Left ventricle myocardium inferior (tissue), 1 donor: Measurements from ENCODE around the gene EAF1. TPM values are rescaled to one million over a fixed set of nuclear protein-coding genes. Genes with fewer than 3 reads are reported as not detected.

ENCODE experiments used
- DNase-seq: peaks from one replicate; pipeline ENCODE4 v3.0.0-alpha.2; 2020
- H3K27ac ChIP-seq: fragments of 200-600 bp; replicated peaks from 2 replicates; pipeline ENCODE4 v1.8.0; 2021
- H3K27me3 ChIP-seq: fragments of 200-600 bp; 2 replicates; pipeline ENCODE4 v1.8.0; 2021; ENCODE audit warnings: low read depth
- H3K36me3 ChIP-seq: fragments of 200-600 bp; 2 replicates; pipeline ENCODE4 v1.8.0; 2021
- H3K4me1 ChIP-seq: fragments of 200-600 bp; 2 replicates; pipeline ENCODE4 v1.8.0; 2021
- H3K4me3 ChIP-seq: fragments of 200-600 bp; 2 replicates; pipeline ENCODE4 v1.8.0; 2021; ENCODE audit warnings: mild to moderate bottlenecking, moderate library complexity
- H3K9me3 ChIP-seq: fragments of 200-600 bp; replicated peaks from 2 replicates; pipeline ENCODE4 v1.8.0; 2021
- intact Hi-C: fragments of 100-400 bp; cut with micrococcal nuclease; formaldehyde crosslinking; loops from one replicate; pipeline ENCODE4 v1.11.0; 2022
- total RNA-seq: library from RNA; stranded (reverse); fragmentation: NEBNext Ultra II Directional; extraction: Animal tissue kit (Norgen Biotek cat#: 25700); gene quantifications from one replicate; pipeline ENCODE4 v1.2.1, GENCODE V29; 2021
- TF ChIP-seq, protein P1 (sequence below): fragments of 200-600 bp; IDR thresholded peaks from 2 replicates; pipeline ENCODE4 v1.8.0; 2021; ENCODE audit warnings: antibody characterized with exemption, mild to moderate bottlenecking, borderline replicate concordance
- donor health status: DM: no; HTN: yes; CAD: no; lungs with severe emphysema.

EAF1 gene
- total RNA-seq, 1 donor from 2014 or later: 7.6 TPM

DNA sequence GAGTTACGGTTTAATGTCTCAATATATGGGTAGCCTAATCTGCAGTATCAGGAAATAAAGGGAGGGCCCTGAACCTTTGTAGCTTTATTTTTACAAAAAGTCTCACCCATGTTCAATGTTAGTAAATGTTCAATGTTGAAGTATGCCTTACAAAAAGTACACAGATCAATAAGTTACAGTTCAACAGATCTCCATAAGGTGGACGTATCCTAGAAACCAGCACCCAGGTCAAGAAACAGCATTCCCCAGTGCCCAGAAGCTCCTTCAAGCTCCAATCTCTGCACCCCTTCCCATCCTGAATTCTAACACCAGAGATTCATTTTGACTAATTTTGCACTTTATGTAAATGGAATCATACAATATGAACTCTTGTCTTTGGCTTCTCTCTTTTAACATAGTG is 62.8 kb downstream of the EAF1 start:
- intact Hi-C loops: no loop called here
- Histone ChIP-seq H3K27ac (no peak overlapping the region), H3K4me1 (peaks cover 3% of the 10 kb centered on the region), H3K9me3 (no peaks in the 10 kb centered on the region), H3K36me3 (peaks cover 6% of the 10 kb centered on the region), H3K27me3 (no peaks in the 10 kb centered on the region), H3K4me3 (no peak overlapping the region)
- DNase-seq: no peak
- TF ChIP-seq, protein P1, sequence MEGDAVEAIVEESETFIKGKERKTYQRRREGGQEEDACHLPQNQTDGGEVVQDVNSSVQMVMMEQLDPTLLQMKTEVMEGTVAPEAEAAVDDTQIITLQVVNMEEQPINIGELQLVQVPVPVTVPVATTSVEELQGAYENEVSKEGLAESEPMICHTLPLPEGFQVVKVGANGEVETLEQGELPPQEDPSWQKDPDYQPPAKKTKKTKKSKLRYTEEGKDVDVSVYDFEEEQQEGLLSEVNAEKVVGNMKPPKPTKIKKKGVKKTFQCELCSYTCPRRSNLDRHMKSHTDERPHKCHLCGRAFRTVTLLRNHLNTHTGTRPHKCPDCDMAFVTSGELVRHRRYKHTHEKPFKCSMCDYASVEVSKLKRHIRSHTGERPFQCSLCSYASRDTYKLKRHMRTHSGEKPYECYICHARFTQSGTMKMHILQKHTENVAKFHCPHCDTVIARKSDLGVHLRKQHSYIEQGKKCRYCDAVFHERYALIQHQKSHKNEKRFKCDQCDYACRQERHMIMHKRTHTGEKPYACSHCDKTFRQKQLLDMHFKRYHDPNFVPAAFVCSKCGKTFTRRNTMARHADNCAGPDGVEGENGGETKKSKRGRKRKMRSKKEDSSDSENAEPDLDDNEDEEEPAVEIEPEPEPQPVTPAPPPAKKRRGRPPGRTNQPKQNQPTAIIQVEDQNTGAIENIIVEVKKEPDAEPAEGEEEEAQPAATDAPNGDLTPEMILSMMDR: no peak

GRCh38 chr3:15491143-15491542 is 63.7 kb downstream of the EAF1 start:
- H3K27me3 ChIP-seq: no peaks in the 10 kb centered on the region
- no peak overlapping the region for H3K4me3 ChIP-seq
- TF ChIP-seq, protein P1: no peak
- no peak for DNase-seq
- H3K27ac ChIP-seq: no peak overlapping the region
- intact Hi-C loops: no loop called here
- peaks cover 13% of the 10 kb centered on the region for H3K4me1 ChIP-seq
- peaks cover 6% of the 10 kb centered on the region for H3K36me3 ChIP-seq
- no peaks in the 10 kb centered on the region for H3K9me3 ChIP-seq

Other genes starting within 250 kb of the EAF1 start
- 26.2 TPM for gene CAPN7, start 221.4 kb upstream of the EAF1 start, total RNA-seq
- 8.8 TPM for gene SH3BP5, start 95.0 kb upstream of the EAF1 start, total RNA-seq
- gene METTL6, start 54 bp upstream of the EAF1 start, total RNA-seq: 11.3 TPM
- gene COLQ, start 94.1 kb downstream of the EAF1 start, total RNA-seq: 14.9 TPM
- 14.9 TPM for gene HACL1, start 174.0 kb downstream of the EAF1 start, total RNA-seq
- gene BTD, start 174.1 kb downstream of the EAF1 start, total RNA-seq: 9.2 TPM